Measurements from ENCODE around the gene SPACA6. TPM values are rescaled to one million over a fixed set of nuclear protein-coding genes. Genes with fewer than 3 reads are reported as not detected.

SPACA6 gene
- polyA plus RNA-seq, 1 experiment = 3.5 TPM

GRCh38 chr19:51695088-51695487 is 2.0 kb downstream of the SPACA6 start:
- ChIA-PET CTCF (interaction anchor here (0.9 to 1.1 kb wide), 2 partner anchors 8 to 34 kb away, joined by 3 to 5 read pairs; no protein-coding TSS in a partner anchor), POLR2A (no interaction called here)
- Histone ChIP-seq H3K27ac (ENCODE audit: low read depth, low read length) (no peak overlapping the region), H3K4me3 (ENCODE audit: low read depth, low read length) (no peak overlapping the region), H3K9me3 (ENCODE audit: control insufficient read depth, insufficient read depth, low read length) (no peaks in the 10 kb centered on the region), H3K27me3 (ENCODE audit: control insufficient read depth, insufficient read depth, low read length) (no peaks in the 10 kb centered on the region)
- TF ChIP-seq CTCF (IDR thresholded peaks at IDR 0.05; ENCODE audit: low read depth, low read length) = no peak
- no peak for DNase-seq (ENCODE audit: low read depth, low spot score)

- H3K4me3 ChIP-seq (ENCODE audit: low read depth, low read length) = no peak overlapping the region
These were observed 2.7 kb downstream of the SPACA6 start for GRCh38 chr19:51695702-51696315.

GRCh38 chr19:51696606-51697005 is 3.5 kb downstream of the SPACA6 start:
- CTCF ChIA-PET = no interaction called here
- TF ChIP-seq CTCF (IDR thresholded peaks at IDR 0.05; ENCODE audit: low read depth, low read length) = no peak
- no peaks in the 10 kb centered on the region for H3K9me3 ChIP-seq (ENCODE audit: control insufficient read depth, insufficient read depth, low read length)
- no peak overlapping the region for H3K4me3 ChIP-seq (ENCODE audit: low read depth, low read length)
- no peak for DNase-seq (ENCODE audit: low read depth, low spot score)
- no peaks in the 10 kb centered on the region for H3K27me3 ChIP-seq (ENCODE audit: control insufficient read depth, insufficient read depth, low read length)
- H3K27ac ChIP-seq (ENCODE audit: low read depth, low read length) = no peak overlapping the region
- POLR2A ChIA-PET = no interaction called here

More at GRCh38 chr19:51695702-51696315, 2.7 kb downstream of the SPACA6 start:
- no peak for DNase-seq (ENCODE audit: low read depth, low spot score)
- no peaks in the 10 kb centered on the region for H3K9me3 ChIP-seq (ENCODE audit: control insufficient read depth, insufficient read depth, low read length)
- H3K27me3 ChIP-seq (ENCODE audit: control insufficient read depth, insufficient read depth, low read length) = no peaks in the 10 kb centered on the region
- POLR2A ChIA-PET = no interaction called here
- no peak for TF ChIP-seq CTCF (IDR thresholded peaks at IDR 0.05; ENCODE audit: low read depth, low read length)
- CTCF ChIA-PET = interaction anchor here (0.6 kb wide), 1 partner anchor 13 kb away, joined by 11 read pairs; no protein-coding TSS in a partner anchor
- peak overlapping the region; percentile 31 for H3K27ac ChIP-seq (ENCODE audit: low read depth, low read length)

- Histone ChIP-seq H3K27ac (ENCODE audit: low read depth, low read length) (no peak overlapping the region), H3K4me3 (ENCODE audit: low read depth, low read length) (no peak overlapping the region), H3K27me3 (ENCODE audit: control insufficient read depth, insufficient read depth, low read length) (no peaks in the 10 kb centered on the region), H3K9me3 (ENCODE audit: control insufficient read depth, insufficient read depth, low read length) (peaks cover 5% of the 10 kb centered on the region)
- DNase-seq (ENCODE audit: low read depth, low spot score) = no peak
- POLR2A ChIA-PET = no interaction called here
- CTCF ChIA-PET = no interaction called here
- no peak for TF ChIP-seq CTCF (IDR thresholded peaks at IDR 0.05; ENCODE audit: low read depth, low read length)
These were observed 4.1 kb downstream of the SPACA6 start for GRCh38 chr19:51697169-51697776.

GRCh38 chr19:51698296-51698695 is 5.2 kb downstream of the SPACA6 start:
- POLR2A ChIA-PET = no interaction called here
- H3K27me3 ChIP-seq (ENCODE audit: control insufficient read depth, insufficient read depth, low read length) = no peaks in the 10 kb centered on the region
- no peak overlapping the region for H3K4me3 ChIP-seq (ENCODE audit: low read depth, low read length)
- peaks cover 12% of the 10 kb centered on the region for H3K9me3 ChIP-seq (ENCODE audit: control insufficient read depth, insufficient read depth, low read length)
- no peak for TF ChIP-seq CTCF (IDR thresholded peaks at IDR 0.05; ENCODE audit: low read depth, low read length)
- H3K27ac ChIP-seq (ENCODE audit: low read depth, low read length) = no peak overlapping the region
- DNase-seq (ENCODE audit: low read depth, low spot score) = no peak
- CTCF ChIA-PET = no interaction called here

Data from AG04450 (cell line).